ENCODE data around the gene KIF12.

KIF12 gene

DNA sequence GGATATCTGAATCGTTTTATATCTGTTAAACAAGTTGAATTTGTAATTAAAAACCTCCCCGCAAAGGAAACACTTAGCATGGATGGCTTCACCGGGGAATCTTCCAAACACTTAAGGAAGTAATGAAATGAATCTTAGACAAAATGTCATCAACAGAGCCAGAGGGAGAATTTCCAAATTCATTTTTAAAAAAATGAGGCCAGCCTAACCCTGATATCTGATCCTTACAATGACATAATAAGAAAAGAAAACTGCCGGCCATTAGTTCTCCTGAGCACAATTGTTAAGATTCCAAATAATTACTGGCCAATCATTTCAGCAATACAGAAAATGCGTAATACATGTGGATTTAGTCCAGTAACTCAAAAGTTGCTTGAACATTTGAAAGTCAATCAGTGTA is 6.1 kb upstream of the KIF12 start:
- DNase-seq = no peak

DNA sequence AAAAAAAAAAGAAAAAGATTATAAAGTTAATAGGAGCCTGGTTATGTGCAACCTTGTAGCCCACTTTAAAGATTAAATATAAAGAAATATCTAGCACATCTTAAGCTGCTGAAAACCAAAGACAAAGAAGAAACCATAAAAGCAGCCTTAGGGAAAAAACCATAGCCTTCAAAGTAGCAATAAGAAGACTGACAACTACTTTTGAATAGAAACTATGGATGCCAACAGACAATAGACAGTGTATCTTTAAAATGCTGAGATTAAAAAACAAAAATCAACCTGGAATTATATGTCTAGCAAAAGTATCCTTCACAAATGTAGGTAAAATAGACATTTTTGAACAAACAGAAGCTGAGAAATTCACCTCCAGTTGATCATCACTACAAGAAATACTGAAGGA is 3.4 kb upstream of the KIF12 start:
- DNase-seq = no peak

DNA sequence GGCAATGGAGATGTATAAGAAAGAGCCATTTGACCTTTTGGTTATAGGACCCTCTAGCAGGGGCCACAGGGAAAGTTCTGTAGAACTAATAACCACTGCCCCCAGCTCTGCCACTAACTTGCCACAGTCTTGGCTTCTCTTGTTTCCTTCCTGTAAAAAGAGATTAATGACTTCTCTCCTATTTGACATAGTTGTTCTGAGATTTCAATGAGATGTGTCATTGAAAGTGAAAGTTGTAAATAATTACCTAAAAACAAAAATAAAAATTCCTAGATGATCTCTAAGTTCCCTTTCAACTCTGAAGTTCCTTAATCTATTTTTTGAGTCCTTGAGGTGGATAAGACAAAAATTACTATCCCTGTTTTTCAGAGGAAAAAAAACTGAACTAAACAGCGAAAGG is 1.4 kb upstream of the KIF12 start:
- DNase-seq = no peak

DNA sequence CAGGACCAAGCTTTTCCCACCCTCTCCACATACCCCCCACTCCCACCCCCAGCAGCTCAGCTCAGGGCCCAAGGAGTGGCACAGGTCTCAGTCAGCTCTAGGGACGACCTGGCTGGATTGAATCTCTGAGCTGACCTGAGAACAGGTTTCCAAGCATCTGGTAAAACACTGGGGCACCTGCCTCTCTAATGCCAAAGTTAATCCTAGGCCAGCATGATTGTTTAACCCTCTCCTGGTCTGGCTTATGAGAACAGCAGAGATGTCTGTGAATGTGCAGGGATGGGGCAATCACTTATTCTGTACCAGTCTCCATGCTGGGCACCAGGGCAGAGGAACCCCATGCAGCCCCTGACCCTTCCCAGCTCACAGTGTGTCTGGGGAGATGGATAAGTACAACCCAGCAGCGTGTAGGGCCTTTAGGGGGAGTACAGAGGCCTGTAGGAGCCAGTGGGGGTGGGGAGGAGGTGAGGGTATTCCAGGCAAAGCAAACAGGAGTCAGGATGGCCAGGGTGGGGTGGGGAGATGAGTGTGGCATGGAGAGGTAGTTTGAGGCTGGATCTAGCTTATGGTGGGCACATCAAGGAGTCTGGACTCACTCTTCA is 678 bp upstream of the KIF12 start:
- DNase-seq = no peak

DNA sequence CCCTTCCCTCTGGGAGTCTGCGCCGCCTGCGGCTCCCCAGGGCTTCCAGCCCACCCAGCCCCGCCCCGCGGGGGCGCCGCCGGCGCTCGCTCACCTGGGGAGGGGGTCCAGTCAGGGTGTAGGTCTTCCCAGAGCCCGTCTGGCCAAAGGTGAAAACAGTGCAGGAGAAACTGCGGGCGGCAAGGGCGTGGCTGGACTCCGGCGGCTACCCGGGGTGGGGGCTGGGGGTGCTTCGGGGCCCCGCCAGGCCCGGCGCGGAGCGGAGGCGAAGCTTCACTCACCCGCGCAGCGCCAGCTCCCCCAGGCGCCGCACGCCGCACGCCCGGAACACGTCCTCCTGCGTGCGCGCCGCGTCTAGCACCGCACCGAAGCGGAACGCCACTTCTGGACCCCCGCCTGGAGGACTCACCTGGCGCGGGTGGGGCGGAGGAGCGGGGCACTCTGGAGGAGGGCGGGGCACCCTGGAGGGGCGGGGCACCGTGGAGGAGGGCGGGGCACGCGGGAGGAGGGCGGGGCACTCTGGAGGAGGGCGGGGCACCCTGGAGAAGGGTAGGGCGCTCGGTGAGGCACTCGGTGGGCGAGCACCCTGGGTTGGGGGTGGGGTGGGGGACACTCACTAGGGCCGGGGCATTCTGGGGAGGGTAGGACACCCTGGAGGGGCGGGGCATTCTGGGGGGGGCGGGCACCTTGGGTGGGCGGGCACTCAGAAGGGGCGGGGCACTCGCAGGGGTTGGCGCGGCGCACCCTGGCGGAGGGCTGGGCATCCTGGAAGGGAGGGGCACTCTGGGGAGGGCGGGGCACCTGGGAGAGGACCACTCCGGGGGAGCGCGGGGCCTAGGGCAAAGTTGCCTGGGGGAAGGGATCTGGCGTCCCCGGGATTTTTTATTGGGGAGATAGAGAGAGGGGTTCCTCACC is 814 bp downstream of the KIF12 start:
- peak; percentile 58 for DNase-seq

DNA sequence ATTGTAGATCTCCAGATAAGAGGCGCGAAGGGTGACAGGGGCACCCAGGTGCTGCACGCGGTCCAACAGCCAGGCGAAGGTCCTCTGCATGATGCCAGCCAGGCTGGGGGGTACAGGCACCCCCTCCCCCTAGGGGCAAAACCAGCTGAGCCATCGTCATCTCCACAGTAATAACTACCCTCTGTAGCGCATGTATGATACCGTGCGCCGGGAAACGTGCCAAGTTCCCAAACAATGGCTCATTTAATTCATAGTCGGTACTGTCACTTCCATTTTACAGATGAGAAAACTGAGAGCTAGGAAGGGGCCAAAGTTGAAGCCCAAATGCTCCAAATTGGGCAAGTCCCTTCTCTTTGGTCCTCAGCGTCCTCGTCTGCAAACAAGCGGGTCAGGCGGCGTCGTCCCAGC is 1.5 kb downstream of the KIF12 start:
- DNase-seq = peak; percentile 28

DNA sequence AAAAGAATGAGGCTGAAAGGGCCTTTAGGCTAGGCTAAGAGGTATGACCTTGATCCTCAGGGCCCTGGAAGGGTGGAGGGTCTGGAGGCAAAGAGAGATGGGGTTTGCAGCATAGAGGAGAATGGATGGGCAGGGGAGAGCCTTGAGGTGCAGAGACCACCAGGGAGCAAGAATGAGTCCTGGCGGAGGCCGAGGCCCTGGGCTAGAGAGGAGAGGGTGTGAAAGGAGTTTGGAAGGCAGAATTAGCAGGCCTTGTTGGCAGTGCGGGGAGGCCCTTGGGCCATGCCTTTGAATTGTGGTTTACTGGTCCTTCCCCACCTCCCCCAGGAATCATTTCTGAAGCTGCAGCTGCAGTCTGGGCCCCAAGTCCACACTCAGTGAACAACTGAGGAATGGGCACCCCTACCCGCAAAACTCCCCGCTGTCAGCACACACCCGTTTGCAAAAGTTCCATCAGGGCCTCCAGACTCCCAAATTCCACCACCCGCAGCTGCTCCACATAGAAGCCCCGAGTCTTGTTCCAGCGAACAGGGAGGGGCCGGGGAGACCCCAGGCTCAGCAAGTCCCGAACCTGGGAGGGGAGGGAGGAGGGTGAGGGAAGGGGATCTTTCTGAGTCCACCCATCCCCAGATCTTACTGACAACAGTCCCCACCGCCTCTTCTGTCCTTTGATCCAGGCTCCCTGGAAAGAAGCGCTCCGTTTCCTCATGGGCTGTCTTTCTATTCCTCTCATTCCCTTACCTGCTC is 2.1 kb downstream of the KIF12 start:
- no peak for DNase-seq

DNA sequence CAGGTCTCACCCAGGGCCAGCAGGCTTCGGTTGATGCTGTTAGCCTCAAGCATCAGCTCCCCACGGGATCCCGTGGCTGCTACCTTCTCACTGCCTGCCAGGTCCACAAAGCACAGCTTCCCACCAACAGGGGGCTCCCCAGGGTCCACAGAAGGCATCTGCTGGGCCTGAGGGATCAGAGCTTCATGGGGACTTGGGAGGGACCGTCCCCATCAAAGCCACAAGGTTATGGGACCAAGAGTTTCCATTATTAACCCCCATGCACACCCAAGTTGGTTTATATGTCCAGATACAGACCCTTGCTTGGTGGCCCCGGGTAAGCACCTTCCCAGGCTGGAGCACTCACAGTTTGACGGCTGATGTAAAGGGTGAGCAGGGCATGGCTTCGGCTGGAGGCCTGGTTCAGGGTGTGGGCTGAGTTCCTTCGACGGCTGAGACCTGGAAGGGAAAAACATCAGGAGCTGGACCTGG is 3.0 kb downstream of the KIF12 start:
- DNase-seq = peak; percentile 25

DNA sequence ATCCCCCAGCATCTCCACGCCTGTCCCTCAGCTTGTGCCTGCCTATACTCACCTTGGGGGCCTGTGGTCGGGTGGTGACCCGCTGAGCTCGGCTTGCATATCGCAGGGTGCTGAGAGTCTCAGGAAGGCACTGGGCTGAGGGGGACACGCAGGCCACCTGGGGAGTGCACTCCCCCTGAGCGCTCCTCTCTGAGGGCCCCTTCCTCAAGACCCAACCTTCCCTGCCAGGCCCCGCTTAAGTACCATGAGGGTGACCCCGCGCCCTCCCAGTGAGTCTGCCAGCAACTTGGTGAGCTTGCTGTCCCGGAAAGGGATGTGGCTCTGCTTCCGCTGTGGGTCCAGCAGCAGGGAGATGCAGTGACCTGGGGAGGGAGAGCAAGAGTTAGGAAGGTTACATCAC is 4.1 kb downstream of the KIF12 start:
- DNase-seq = no peak

DNA sequence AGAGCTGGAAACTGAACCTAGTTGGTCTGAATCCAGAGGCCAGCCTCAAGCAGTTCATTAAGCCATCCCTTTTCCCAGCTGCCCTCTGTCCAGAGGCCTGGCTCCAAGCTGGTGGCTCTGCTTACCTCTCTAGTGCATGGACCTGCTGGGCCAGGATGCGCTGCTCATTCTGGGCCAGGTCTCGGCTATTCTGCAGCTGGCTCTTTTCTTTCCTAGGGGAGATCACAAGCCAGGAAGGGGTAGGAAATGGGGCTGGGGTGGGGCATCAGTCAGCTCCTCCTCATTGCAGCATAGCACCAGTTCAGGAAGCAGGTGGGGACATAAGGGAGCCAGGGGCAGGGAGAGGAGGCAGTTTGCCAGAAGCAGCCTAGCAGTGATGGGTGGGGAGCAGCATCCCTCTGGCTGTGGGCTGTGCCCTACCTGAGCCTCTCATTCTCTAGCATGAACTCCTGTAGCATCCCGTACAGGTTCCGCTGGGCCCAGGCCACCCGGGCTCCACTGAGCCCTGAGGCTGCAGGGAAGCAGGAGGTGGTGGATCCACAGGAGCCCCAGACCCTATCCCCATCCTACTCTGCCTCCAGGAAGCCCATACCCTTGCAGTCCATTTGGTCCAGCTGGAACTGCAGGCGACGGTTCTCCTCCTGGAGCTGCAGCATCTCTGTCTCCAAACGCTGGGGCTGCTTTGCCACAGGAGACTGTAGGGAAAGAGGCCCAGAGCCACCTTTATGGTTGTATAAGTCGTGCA is 5.2 kb downstream of the KIF12 start:
- DNase-seq = no peak

DNA sequence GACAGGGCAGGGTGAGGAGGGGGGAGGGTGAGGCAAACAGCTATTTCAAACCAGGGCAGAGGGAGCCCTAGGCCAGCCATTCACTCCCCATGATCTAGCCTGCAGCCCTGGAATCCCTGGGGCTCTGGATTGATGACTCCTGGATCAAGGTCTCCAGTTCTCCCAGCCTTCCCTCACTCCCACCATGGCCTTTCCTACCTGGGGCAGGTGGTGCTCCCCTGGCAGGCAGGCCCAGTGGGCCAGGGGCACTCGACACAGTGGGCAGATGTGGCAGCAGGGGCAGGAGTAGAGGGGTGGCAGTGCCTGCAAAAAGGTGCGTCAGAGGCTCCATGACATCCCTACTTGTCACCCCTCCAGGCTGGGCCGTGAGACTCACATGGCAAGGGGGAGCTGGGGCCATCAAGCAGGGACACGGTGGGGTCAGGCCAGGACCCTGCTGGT is 6.0 kb downstream of the KIF12 start:
- DNase-seq = no peak

DNA sequence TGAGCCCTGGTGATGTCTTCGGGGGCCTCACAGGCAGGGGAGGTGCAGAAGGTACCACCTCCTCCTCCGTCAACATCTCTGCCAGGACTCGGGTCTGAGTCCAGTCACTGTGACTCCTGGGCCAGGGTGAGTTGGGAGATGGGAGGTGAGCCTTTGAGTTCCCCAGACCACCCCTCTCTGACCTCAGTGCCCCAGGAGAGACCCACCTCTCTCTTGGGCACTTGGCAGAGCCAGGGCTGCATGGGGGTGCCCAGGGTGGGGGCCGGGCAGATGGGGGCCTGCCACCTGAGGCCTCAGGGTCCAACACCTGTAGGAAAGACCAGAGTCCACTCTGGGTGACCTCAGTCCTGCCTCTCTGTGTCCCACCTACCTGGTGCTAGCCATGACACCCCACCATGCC is 6.8 kb downstream of the KIF12 start:
- DNase-seq = no peak

DNA sequence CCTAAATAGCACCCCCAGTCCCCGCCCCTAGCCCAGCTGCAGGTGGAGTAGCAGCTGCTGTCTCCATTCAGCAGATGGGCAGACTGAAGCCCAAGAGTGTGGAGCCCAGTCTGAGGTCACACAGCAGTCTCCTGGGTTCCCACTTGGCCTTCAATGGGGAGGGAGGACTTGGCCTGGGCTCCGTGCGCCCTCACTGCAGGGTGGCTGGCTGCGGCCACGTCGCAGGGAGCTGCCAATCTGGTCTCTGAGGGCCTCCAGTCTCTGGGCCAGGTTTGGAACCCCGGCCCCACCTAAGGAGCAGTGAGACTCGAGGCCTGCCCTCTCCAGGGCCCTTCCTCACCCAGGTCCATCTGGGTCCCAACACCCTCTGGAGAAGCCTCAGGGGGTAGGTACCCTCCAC is 7.4 kb downstream of the KIF12 start:
- DNase-seq = no peak

DNA sequence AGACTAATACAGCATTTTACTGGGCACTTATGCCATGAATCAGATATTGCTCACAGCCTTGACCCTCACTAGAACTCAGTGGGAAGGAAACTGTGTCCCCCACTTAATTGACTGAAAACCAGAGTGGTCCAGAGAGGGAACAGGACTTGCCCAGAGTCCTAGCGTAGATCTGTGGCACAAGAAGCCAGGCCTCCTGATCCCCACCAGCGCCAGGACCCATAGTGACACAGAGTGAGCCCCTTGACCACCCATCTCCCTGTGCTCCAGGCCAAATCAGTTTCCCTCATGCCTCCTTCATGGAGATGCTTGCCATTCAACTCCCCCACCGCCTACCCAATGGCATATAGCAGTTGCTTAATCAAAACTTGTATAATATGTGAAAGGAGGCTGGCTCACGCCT is 8.3 kb downstream of the KIF12 start:
- DNase-seq = no peak

DNA sequence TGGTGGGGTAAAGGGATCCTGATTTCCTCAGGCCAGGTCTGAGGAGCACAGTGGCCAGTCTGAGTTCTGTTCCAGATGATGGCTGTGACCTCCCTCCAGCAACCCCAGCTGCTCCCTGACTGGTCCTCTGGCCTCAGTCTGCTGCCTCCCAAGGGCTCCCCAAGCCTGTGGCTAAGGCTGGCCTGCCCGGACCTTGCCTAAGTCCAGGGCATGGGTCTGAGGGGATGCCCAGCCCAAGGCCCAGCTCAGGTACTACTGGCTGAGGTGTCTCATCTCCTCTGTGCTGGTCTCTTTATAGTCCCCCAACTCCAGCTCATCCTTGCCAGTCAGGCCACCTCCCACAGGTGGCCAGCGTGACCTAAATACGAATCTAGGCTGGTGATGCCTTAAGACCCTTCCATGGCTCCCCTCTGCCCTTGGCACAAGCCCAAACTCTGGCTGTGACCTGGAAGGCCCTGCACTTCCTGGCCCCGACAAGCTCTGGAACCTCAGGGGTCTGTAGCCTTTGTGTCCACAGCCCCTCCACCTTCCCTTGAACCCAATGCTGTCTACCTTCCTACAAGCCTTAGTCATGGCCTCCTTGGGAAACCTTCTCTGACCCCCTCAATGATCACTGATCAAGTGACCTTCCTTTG is 9.8 kb downstream of the KIF12 start:
- DNase-seq = no peak

DNA sequence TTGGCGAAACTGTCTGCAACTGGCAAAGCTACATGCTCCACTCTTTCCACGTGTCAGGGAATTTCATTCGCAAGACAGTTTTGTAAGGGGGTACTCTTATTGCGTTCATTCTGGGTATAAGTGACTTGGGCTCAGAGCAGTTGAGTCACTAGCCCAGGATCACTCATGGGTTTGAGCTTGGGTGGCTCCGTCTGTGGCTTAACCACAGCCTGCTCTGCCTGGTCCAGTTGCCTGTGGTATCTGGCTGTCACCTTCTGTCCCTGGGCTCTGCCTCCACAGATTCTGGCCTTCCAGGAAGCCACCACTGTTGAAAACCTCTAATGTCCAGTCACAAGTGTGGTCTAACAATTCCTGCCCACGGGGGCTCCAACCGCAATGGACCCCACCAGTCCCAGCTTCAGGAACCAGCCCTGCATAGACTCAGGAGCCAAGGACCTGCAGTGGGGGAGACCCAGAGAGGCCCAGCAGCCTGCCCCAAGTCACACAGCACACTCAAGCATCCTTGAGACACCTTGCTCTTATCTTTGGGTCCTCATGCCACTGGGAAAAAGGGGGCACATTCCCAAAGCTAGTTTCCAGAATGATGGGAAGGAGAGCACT is 10.4 kb downstream of the KIF12 start:
- DNase-seq = no peak

DNA sequence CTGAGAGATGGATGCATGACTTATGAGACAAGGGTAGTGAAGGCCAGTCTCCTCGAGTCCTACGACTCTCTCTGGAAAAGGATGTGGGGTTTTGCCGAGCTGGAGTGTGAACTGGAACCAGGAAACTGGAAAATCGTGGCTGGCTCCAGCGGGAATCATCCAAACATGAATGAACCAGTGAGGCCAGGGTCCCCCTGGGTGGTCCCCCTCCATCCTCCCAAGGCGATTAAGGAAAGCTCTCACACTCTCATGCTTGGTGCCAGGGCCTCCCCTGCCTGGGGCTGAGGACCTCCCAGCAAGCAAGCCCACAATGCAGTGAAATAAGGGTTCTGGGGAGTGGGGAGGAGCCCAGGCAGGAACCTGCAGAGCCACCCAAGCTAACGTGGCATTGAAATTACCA is 11.4 kb downstream of the KIF12 start:
- DNase-seq = no peak

DNA sequence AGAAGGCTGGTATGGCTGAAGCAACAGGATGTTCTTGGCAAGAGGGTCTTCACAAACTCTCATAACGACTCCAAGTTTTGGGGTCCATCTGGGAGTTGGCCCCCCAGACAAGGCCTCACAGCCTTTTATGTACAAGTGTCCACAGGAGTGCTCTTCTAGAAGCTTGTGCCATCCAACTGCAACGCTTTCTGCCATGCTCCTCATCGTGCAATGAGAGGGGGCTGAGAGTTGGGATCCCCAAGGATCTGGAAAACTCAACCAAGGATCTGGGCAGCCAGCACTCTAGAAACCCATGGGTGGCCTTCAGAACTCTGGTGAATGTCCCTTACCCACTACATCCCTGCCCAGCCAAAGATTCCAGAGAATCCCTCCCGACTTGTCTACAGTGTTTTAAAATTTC is 12.5 kb downstream of the KIF12 start:
- DNase-seq = no peak

DNA sequence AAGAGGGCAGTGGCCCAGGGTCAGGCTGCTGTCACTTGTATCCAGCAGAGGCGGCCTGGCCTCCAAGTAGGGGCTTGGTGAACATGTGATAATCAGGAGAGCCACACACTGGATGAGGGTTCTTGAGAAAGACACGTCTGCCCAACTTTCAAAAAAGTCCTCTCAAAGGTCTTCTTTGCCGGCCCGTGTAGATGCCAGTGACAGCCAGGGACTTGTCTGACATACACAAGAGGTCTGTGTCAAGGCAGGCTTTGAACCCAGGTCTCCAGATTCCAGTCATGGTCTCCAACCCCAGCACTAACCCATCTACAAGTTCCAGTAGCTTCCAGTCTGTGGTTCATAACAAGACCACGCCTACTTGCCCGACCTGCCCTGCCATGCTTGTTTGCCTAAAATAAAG is 13.1 kb downstream of the KIF12 start:
- no peak for DNase-seq

DNA sequence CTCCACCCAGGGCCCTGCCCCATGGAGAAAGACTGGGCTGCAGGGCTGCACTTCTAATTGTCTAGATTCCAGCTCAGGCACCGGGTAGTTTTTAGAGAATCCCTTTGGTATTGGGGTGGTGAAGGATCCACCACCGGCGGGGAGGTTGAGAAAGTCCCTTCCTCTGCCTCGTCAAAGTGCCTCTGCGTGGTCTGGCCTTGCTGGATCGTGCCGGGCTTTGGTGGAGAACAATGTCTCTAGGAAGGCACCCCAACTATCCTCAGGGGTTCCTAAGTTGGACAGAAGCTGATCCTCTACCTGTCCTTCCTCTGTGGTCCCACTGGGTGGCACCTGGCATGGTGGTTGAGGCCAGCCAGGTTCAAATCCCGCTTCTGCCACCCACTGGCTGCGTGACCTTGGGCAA is 13.7 kb downstream of the KIF12 start:
- DNase-seq = no peak

DNA sequence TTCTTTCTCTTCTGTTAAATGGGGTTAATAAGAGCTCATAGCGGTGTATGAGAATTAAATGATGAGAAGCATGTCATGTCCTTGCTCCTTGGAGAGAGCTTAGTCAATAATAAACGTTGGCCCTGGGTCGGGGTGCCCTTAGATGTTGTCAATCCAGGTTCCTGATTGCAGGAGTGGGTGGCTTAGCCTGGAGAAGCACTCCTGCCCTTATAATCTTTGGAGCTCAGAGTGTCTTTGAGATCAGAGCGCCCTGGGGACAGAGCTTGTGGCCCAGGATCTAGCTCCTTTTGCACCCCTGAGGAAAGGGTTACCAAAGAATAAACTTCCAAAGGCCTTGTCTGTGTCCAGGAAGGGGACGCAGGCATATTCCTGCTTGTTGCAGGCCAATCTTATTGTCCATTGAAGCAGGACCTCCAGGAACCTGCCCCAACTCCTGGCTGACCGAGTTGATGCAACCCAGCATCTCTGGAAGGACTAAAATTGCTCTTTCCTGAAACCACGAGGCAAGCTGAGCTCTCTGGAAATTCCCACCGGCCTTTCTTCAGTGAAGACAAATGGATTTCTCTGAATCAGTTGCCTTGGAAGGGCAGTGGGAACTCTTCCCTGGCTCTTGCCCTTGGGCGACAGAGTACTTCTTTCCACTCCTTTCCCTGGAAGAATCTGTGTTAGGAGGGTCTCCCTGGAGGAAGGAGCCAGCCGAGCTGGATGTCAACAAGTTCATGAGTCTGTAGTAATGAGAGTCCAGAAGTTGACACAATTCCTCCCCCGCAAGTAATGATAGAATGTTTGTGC is 14.6 kb downstream of the KIF12 start:
- DNase-seq = no peak
